Stimulated activated CD8-positive, alpha-beta memory T cell treated with anti-CD3 and anti-CD28 coated beads, Interleukin-4, amount 100 ng/mL, for 1 hour (primary cell): ENCODE measurements around the gene GPR35.

Source experiments
- DNase-seq, 2 donors: peaks; one replicate each; pipeline ENCODE4 v3.0.0-alpha.2; 2020; ENCODE audit warnings: low read depth in 2 of 2, low spot score in 1 of 2

The GPR35 gene

DNA sequence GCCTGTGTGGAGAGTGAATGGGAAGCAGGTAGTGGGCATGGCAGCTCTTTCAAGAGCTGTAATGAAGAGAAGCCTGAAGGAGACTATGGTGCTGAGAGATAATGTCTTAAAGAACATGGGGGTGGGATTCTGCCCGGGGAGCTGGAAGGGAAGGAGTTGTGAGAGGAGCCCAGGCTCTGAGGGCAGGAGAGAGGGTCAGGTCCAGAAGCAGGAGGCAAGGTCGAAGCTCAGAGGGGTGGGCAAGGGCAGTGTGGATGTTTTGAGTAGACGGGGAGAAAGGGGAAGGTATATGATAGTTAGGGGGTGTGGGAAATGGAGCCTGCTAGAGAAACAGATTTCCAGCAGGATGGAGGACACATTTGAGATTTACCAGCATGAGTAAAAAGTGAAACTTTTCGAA lies 36.6 kb upstream of the GPR35 start:
- DNase-seq = no peak

GRCh38 chr2:240589375-240589774 lies 35.9 kb upstream of the GPR35 start:
- DNase-seq = no peak

DNA sequence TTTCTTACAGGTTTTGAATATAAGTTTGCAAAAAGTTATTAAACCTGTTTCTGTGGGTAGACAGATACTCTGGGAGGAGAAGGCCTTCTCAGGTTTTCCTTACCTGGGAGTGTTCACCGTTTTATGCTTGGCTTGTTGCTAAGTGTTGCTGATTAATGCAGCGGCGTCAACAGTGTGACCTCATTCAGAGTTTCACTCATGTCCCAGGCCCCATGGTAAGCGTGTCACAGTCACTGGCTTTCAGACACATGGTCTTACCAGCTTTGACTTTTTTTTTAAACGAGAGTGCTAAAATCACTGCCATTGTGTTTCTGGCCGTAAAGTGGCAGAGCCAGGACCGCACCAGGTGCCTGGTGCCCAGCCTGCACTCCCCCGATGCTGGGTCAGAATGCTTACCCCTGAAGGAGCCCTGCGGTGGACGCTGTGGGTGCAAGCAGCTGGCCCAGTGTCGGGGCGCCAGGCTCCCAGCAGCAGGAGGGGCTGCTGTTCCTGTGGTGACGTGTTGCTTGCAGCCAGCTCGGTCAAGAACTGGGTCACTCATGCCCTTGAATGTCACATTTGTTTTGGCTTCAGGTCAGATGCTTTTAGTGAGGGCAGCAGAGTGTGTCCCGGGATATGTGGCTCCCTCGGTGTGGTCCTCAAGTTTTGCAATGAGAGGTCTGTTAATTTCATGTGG lies 35.3 kb upstream of the GPR35 start:
- no peak for DNase-seq

DNA sequence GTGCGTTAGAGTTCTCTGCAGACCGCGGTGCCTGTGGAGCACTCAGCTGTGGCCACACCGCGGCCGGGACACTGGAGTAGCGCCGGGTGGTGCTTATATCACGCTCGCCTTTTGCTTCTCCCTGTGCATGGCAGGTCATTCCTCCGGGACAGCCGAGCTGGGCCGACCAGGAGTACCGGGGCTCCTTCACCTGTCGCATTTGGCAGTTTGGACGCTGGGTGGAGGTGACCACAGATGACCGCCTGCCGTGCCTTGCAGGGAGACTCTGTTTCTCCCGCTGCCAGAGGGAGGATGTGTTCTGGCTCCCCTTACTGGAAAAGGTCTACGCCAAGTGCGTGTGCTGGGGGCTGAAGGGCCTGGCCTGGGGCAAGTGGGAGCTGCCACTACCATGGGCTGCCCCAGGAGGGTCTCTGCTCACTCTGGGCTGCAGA lies 34.6 kb upstream of the GPR35 start:
- DNase-seq = no peak

GRCh38 chr2:240591226-240591625 lies 34.1 kb upstream of the GPR35 start:
- no peak for DNase-seq

GRCh38 chr2:240591784-240592183 lies 33.5 kb upstream of the GPR35 start:
- DNase-seq = no peak

- no peak for DNase-seq
Measured at GRCh38 chr2:240593026-240593702, 32.1 kb upstream of the GPR35 start.

GRCh38 chr2:240593703-240594451 lies 31.4 kb upstream of the GPR35 start:
- DNase-seq = no peak

DNA sequence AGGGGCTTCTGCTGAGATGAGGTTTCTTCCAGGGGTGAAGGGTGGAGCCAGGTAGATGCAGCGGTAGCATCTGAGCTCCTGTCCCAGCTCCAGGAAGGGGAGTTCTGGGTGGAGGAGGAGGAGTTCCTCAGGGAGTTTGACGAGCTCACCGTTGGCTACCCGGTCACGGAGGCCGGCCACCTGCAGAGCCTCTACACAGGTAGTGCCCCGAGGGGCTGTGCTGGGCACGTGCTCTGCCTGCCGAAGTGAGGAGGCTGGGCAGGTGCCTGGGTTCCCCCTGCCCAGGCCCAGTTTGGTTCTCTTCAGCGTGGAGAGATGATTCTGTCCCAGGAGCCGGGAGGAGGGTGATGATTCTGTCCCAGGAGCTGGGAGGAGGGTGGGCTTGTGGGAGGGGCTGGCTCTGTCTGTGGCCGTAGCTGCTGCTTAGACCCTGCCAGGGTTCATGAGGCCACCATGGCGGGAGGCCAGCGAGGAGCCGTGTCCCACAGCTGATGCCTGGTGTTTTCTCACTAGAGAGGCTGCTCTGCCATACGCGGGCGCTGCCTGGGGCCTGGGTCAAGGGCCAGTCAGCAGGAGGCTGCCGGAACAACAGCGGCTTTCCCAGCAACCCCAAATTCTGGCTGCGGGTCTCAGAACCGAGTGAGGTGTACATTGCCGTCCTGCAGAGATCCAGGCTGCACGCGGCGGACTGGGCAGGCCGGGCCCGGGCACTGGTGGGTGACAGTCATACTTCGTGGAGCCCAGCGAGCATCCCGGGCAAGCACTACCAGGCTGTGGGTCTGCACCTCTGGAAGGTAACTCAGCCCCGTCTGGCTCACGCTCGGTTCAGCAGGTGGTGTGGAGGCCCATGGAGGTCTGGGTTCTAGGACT lies 30.5 kb upstream of the GPR35 start:
- DNase-seq = no peak

DNA sequence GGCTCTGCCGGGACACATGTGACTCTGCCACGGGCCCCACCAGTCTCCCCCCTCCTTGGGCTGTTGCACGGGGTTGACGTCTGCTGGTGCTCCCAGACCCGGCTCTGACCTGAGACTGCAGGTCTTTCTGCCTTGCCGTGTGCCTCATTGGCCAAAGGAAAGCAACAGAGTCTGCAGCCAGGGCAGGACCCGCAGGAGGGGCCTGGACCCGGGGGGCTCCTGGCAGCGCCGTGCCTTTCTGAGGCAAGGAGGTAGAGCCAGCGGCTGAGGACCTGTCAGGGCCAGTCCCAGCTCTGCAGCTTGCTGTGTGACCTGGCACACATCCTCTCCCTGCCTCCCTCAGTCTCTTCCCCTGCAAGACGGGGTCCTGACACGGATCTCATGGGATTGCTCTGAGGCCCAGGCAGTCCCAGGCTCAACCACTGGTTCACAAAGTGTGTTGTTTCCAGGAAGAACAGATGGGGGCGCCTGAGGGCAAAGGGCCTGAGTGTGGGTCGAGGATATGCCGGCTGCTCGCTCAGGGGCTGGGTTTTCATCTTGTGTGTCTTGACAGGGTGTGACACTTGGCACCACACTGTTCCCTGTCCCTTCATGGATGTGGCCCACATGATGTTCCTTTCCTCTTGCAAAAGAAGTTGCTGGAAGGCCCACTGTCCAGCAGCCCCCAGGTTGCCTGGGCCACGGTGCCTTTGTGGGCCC lies 29.8 kb upstream of the GPR35 start:
- no peak for DNase-seq

- DNase-seq = no peak
Measured at GRCh38 chr2:240596080-240596460, 29.2 kb upstream of the GPR35 start.

- no peak for DNase-seq
Measured at GRCh38 chr2:240596491-240596931, 28.8 kb upstream of the GPR35 start.

- no peak for DNase-seq
Measured at GRCh38 chr2:240597054-240597418, 28.2 kb upstream of the GPR35 start.

DNA sequence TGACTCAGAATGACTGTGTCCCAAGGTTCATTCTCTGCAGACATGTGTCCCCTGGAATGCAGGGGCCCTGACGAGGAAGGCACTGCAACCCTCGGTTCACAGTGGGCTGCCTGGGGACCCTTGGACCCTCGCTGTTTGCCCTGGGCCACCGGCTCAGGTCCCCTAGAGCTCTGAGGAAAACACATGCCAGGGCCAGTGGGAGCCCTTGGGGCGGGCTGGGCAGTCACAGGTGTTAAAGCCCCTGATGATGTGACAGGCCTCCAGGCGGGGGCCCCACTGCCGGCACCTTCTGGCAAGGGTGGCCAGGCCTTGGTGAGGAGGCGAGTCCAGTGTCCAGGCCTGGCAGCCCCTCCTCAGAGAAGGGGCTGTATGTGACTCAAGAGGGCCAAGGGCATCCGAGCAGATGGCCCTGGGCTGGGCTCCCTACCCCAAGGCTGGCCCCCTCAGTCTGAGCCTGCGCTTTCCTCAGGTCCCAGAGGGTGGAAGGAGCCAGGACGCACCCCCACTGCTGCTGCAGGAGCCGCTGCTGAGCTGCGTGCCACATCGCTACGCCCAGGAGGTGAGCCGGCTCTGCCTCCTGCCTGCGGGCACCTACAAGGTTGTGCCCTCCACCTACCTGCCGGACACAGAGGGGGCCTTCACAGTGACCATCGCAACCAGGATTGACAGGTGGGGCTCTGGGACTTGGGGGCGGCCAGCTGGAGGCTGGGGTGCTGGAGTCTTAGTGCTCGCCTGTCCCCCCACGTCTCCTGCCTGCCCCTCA lies 27.7 kb upstream of the GPR35 start:
- DNase-seq = no peak

DNA sequence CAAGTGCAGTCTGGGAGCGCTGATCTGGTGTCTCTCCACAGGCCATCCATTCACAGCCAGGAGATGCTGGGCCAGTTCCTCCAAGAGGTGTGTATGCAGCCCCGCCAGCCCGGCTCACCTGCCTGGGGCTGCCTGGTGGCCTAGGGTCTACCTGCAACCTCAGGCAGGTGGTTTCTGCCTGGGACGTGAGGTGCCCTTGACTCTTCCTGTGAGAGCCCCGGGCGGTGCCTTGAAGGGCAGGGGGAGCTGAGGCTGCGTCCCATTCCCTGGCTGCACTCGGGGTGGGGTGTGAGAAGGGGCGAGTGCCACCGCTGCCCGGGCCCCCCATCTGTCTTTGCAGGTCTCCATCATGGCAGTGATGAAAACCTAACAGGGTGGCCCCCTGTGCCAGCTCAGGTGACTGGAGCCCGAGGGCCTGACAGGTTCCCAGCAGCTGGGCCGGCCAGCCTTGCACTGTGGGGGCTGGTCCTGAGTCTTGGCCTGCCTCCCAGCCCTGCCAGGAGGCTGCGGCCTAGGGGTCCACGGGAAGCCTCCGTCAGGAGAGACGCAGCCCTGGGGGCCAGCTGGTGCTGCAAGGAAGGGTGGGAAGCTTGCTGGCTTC lies 26.9 kb upstream of the GPR35 start:
- no peak for DNase-seq

GRCh38 chr2:240599141-240599583 lies 26.1 kb upstream of the GPR35 start:
- no peak for DNase-seq

- no peak for DNase-seq
Measured at GRCh38 chr2:240600451-240600961, 24.8 kb upstream of the GPR35 start.

DNA sequence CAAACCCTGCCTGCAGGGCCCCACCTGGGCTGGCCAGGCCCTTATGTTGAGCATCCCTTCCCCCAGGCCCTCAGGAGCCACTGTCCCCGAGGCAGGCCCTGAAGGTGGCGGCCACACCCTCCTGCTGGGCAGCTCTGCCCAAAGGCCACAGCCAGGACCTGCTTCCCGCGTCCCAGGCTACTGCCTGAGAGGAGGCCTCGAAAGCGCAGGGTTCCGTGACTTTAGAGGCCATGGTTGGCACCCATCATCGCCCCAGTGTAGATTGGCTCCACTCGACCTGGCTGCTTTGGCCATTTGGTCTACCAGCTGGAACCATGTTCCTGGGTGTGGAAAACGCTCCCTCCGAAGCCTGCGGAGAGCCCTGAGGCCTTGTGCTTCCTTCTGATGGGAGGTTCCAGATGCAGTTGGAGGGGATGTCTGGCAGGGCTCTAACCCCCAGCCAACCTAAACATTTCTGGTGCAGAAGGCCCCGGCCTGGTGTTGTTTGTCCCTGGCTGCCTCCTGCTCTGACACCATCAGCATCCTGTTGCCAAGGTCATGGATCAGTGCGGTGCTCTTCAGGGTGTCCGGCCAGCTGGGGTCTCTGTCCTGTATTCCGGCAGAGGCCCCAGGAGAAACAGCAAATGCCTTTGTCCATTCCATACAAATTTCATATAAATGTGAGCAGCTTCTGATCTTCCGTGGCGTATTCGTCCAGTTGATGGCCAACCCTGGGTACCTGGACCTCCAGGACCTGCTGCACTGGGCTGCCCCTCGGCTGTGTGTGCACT lies 24.0 kb upstream of the GPR35 start:
- no peak for DNase-seq

GRCh38 chr2:240601831-240602160 lies 23.5 kb upstream of the GPR35 start:
- no peak for DNase-seq
